WTC11 (cell line): Measurements from ENCODE around the gene CDC73. TPM values are rescaled to one million over a fixed set of nuclear protein-coding genes. Genes with fewer than 3 reads are reported as not detected.

Experiments
- ATAC-seq: fragments of 200-7000 bp; cut with Tn5 transposase; 2 replicates; pipeline ENCODE4 v1.10.0; 2021; ENCODE audit warnings: mild to moderate bottlenecking, moderate library complexity
- CTCF ChIA-PET: fragments of 300-600 bp; sonication (Branson Sonifier 250); formaldehyde crosslinking; loops from one replicate; lab custom pipeline; 2021; ENCODE audit warnings: antibody characterized with exemption; lab: Charles Lee
- POLR2A ChIA-PET: fragments of 350-600 bp; sonication (Branson Sonifier 250); formaldehyde crosslinking; loops from one replicate; lab custom pipeline; 2021; ENCODE audit warnings: antibody characterized with exemption; lab: Charles Lee
- DNase-seq: peaks from one replicate; pipeline ENCODE4 v3.0.0; 2021; ENCODE audit warnings: low spot score
- H3K27ac Mint-ChIP-seq: 2 replicates; pipeline ENCODE4 v1.8.0; 2021; ENCODE audit warnings: mixed read lengths
- H3K27me3 Mint-ChIP-seq: 2 replicates; pipeline ENCODE4 v1.8.0; 2021; ENCODE audit warnings: low read depth, mild to moderate bottlenecking, moderate library complexity, mixed read lengths
- H3K36me3 Mint-ChIP-seq: 2 replicates; pipeline ENCODE4 v1.8.0; 2021; ENCODE audit warnings: mixed read lengths
- H3K4me1 Mint-ChIP-seq: 2 replicates; pipeline ENCODE4 v1.8.0; 2022; ENCODE audit warnings: mixed read lengths
- H3K4me3 Mint-ChIP-seq: 2 replicates; pipeline ENCODE4 v1.8.0; 2021; ENCODE audit warnings: mild to moderate bottlenecking, moderate library complexity, mixed read lengths
- H3K9me3 Mint-ChIP-seq: 2 replicates; pipeline ENCODE4 v1.8.0; 2021; ENCODE audit warnings: mixed read lengths
- AR ChIP-seq: fragments of 250-450 bp; sonication (Bioruptor Pico); IDR thresholded peaks from 2 replicates; pipeline ENCODE4 v1.9.0; 2021; ENCODE audit warnings: mild to moderate bottlenecking
- EMX1 ChIP-seq: fragments of 250-450 bp; sonication (Bioruptor Pico); IDR thresholded peaks from 2 replicates; pipeline ENCODE4 v1.8.0; 2021; ENCODE audit warnings: mild to moderate bottlenecking
- ETV6 ChIP-seq: sonication (generic); formaldehyde crosslinking; IDR thresholded peaks from 2 replicates; pipeline ENCODE4 v1.8.1; 2022; ENCODE audit warnings: mild to moderate bottlenecking, missing genetic modification reagents
- FOXJ3 ChIP-seq: sonication (generic); formaldehyde crosslinking; IDR thresholded peaks from 2 replicates; pipeline ENCODE4 v1.9.0; 2021; ENCODE audit warnings: missing genetic modification reagents, mild to moderate bottlenecking, borderline replicate concordance
- FOXP1 ChIP-seq: sonication (generic); formaldehyde crosslinking; IDR thresholded peaks from 2 replicates; pipeline ENCODE4 v1.8.0; 2022; ENCODE audit warnings: missing genetic modification reagents, mild to moderate bottlenecking, moderate library complexity, borderline replicate concordance
- JAZF1 ChIP-seq: fragments of 250-450 bp; sonication (Bioruptor Pico); IDR thresholded peaks from 2 replicates; pipeline ENCODE4 v1.9.0; 2021; ENCODE audit warnings: moderate library complexity, mild to moderate bottlenecking, inconsistent platforms
- MYBL2 ChIP-seq: sonication (generic); formaldehyde crosslinking; IDR thresholded peaks from 2 replicates; pipeline ENCODE4 v1.8.1; 2023; ENCODE audit warnings: mild to moderate bottlenecking, moderate library complexity, missing genetic modification reagents
- NR3C1 ChIP-seq: sonication (generic); formaldehyde crosslinking; conservative IDR thresholded peaks from 2 replicates; pipeline ENCODE4 v1.8.1; 2023; ENCODE audit warnings: low read depth, mild to moderate bottlenecking, missing genetic modification reagents
- PRRX2 ChIP-seq: fragments of 250-450 bp; sonication (Bioruptor Pico); IDR thresholded peaks from 2 replicates; pipeline ENCODE4 v1.8.0; 2021; ENCODE audit warnings: mild to moderate bottlenecking
- SP1 ChIP-seq: sonication (generic); formaldehyde crosslinking; conservative IDR thresholded peaks from 2 replicates; pipeline ENCODE4 v1.8.1; 2022; ENCODE audit warnings: missing genetic modification reagents
- STAT6 ChIP-seq: sonication (generic); formaldehyde crosslinking; conservative IDR thresholded peaks from 2 replicates; pipeline ENCODE4 v1.8.1; 2023; ENCODE audit warnings: mild to moderate bottlenecking, low read depth, missing genetic modification reagents, moderate library complexity
- TEAD1 ChIP-seq: sonication (generic); formaldehyde crosslinking; IDR thresholded peaks from 2 replicates; pipeline ENCODE4 v1.8.0; 2022; ENCODE audit warnings: mild to moderate bottlenecking, missing genetic modification reagents
- ZBTB43 ChIP-seq: sonication (generic); formaldehyde crosslinking; IDR thresholded peaks from 2 replicates; pipeline ENCODE4 v1.8.1; 2023; ENCODE audit warnings: mild to moderate bottlenecking, missing genetic modification reagents
- ZNF671 ChIP-seq: fragments of 250-450 bp; sonication (Bioruptor Pico); IDR thresholded peaks from 2 replicates; pipeline ENCODE4 v1.8.0; 2021; ENCODE audit warnings: mild to moderate bottlenecking
- total RNA-seq: library from RNA; stranded (reverse); gene quantifications from 3 replicates; pipeline ENCODE4 v1.2.3, GENCODE V29; 2021
- TF ChIP-seq, protein P1 (sequence below): sonication (generic); formaldehyde crosslinking; IDR thresholded peaks from 2 replicates; pipeline ENCODE4 v1.8.0; 2023; ENCODE audit warnings: mild to moderate bottlenecking, missing genetic modification reagents
- TF ChIP-seq, protein P2 (sequence below): sonication (generic); formaldehyde crosslinking; IDR thresholded peaks from 2 replicates; pipeline ENCODE4 v1.8.1; 2022; ENCODE audit warnings: missing genetic modification reagents, borderline replicate concordance

CDC73 gene
- total RNA-seq, 1 experiment from 2014 or later: 57.1 TPM

- TF ChIP-seq, protein P1, sequence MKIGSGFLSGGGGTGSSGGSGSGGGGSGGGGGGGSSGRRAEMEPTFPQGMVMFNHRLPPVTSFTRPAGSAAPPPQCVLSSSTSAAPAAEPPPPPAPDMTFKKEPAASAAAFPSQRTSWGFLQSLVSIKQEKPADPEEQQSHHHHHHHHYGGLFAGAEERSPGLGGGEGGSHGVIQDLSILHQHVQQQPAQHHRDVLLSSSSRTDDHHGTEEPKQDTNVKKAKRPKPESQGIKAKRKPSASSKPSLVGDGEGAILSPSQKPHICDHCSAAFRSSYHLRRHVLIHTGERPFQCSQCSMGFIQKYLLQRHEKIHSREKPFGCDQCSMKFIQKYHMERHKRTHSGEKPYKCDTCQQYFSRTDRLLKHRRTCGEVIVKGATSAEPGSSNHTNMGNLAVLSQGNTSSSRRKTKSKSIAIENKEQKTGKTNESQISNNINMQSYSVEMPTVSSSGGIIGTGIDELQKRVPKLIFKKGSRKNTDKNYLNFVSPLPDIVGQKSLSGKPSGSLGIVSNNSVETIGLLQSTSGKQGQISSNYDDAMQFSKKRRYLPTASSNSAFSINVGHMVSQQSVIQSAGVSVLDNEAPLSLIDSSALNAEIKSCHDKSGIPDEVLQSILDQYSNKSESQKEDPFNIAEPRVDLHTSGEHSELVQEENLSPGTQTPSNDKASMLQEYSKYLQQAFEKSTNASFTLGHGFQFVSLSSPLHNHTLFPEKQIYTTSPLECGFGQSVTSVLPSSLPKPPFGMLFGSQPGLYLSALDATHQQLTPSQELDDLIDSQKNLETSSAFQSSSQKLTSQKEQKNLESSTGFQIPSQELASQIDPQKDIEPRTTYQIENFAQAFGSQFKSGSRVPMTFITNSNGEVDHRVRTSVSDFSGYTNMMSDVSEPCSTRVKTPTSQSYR (CRISPR knock-in tag): no peak
- TF ChIP-seq NR3C1 (CRISPR knock-in tag) (no peak), ZNF671 (CRISPR knock-in tag) (no peak), SP1 (CRISPR knock-in tag) (no peak), MYBL2 (CRISPR knock-in tag) (no peak), FOXJ3 (no peak)
Observed at GRCh38 chr1:193210996-193211395, 89.2 kb downstream of the CDC73 start (continued).

GRCh38 chr1:193211539-193211938 lies 89.7 kb downstream of the CDC73 start:
- no peak overlapping the region for H3K4me3 Mint-ChIP-seq
- TF ChIP-seq STAT6 (CRISPR knock-in tag): no peak
- no peak for TF ChIP-seq FOXJ3
- no peak for TF ChIP-seq EMX1
- TF ChIP-seq FOXP1: no peak
- TF ChIP-seq AR: no peak
- TF ChIP-seq TEAD1 (CRISPR knock-in tag): no peak
- TF ChIP-seq, protein P2, sequence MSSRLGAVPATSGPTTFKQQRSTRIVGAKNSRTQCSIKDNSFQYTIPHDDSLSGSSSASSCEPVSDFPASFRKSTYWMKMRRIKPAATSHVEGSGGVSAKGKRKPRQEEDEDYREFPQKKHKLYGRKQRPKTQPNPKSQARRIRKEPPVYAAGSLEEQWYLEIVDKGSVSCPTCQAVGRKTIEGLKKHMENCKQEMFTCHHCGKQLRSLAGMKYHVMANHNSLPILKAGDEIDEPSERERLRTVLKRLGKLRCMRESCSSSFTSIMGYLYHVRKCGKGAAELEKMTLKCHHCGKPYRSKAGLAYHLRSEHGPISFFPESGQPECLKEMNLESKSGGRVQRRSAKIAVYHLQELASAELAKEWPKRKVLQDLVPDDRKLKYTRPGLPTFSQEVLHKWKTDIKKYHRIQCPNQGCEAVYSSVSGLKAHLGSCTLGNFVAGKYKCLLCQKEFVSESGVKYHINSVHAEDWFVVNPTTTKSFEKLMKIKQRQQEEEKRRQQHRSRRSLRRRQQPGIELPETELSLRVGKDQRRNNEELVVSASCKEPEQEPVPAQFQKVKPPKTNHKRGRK (CRISPR knock-in tag): no peak
- no peak for TF ChIP-seq ZNF671 (CRISPR knock-in tag)
- no peak for TF ChIP-seq ETV6 (CRISPR knock-in tag)
- TF ChIP-seq PRRX2 (CRISPR knock-in tag): no peak
- TF ChIP-seq JAZF1 (CRISPR knock-in tag): no peak
- TF ChIP-seq ZBTB43 (CRISPR knock-in tag): no peak
- peak overlapping the region; percentile 48; the same call in 1 of the 2 replicates for H3K27ac Mint-ChIP-seq
- H3K27me3 Mint-ChIP-seq: no peaks in the 10 kb centered on the region
- ChIA-PET CTCF (no interaction called here), POLR2A (no interaction called here)
- DNase-seq (no peak), ATAC-seq (no peak)
- peaks cover 12% of the 10 kb centered on the region for H3K9me3 Mint-ChIP-seq
- peaks cover 34% of the 10 kb centered on the region for H3K36me3 Mint-ChIP-seq
- H3K4me1 Mint-ChIP-seq: peaks cover 25% of the 10 kb centered on the region
